ENCODE measurements around the gene ENAH. TPM values are rescaled to one million over a fixed set of nuclear protein-coding genes. Genes with fewer than 3 reads are reported as not detected.

The ENAH gene
- total RNA-seq, 2 donors from 2014 or later, result 43.5 to 63.7 TPM

- intact Hi-C loops (cut with DNase I), result no loop called here
- TF ChIP-seq, protein P1, sequence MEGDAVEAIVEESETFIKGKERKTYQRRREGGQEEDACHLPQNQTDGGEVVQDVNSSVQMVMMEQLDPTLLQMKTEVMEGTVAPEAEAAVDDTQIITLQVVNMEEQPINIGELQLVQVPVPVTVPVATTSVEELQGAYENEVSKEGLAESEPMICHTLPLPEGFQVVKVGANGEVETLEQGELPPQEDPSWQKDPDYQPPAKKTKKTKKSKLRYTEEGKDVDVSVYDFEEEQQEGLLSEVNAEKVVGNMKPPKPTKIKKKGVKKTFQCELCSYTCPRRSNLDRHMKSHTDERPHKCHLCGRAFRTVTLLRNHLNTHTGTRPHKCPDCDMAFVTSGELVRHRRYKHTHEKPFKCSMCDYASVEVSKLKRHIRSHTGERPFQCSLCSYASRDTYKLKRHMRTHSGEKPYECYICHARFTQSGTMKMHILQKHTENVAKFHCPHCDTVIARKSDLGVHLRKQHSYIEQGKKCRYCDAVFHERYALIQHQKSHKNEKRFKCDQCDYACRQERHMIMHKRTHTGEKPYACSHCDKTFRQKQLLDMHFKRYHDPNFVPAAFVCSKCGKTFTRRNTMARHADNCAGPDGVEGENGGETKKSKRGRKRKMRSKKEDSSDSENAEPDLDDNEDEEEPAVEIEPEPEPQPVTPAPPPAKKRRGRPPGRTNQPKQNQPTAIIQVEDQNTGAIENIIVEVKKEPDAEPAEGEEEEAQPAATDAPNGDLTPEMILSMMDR (IDR thresholded peaks at IDR 0.05), result no peak
- no peaks in the 10 kb centered on the region for H3K27me3 ChIP-seq
- no peaks in the 10 kb centered on the region for H3K9me3 ChIP-seq
- DNase-seq, result no peak
- no peak overlapping the region for H3K27ac ChIP-seq
- no peaks in the 10 kb centered on the region for H3K4me1 ChIP-seq
- no peaks in the 10 kb centered on the region for H3K36me3 ChIP-seq
- H3K9ac ChIP-seq (ENCODE audit: low read depth in 2 of 2, low read length in 2 of 2), result no peak overlapping the region
- no peak overlapping the region for H3K4me3 ChIP-seq
Observed at GRCh38 chr1:225691861-225692516, 39.1 kb upstream of the ENAH start.

GRCh38 chr1:225691377-225691776, 38.5 kb upstream of the ENAH start:
- Histone ChIP-seq H3K27me3 (no peaks in the 10 kb centered on the region), H3K9me3 (no peaks in the 10 kb centered on the region), H3K4me1 (no peaks in the 10 kb centered on the region), H3K4me3 (no peak overlapping the region), H3K9ac (ENCODE audit: low read depth in 2 of 2, low read length in 2 of 2) (no peak overlapping the region), H3K27ac (no peak overlapping the region), H3K36me3 (no peaks in the 10 kb centered on the region)
- DNase-seq, result no peak
- intact Hi-C loops (cut with DNase I), result no loop called here
- TF ChIP-seq, protein P1 (IDR thresholded peaks at IDR 0.05), result no peak

- Histone ChIP-seq H3K4me3 (no peak overlapping the region), H3K27ac (no peak overlapping the region), H3K27me3 (no peaks in the 10 kb centered on the region), H3K9ac (ENCODE audit: low read depth in 2 of 2, low read length in 2 of 2) (no peak overlapping the region), H3K9me3 (no peaks in the 10 kb centered on the region), H3K36me3 (no peaks in the 10 kb centered on the region), H3K4me1 (no peaks in the 10 kb centered on the region)
- intact Hi-C loops (cut with DNase I), result no loop called here
- no peak for DNase-seq
- TF ChIP-seq, protein P1 (IDR thresholded peaks at IDR 0.05), result no peak
Observed at GRCh38 chr1:225689882-225690459, 37.0 kb upstream of the ENAH start.

DNA sequence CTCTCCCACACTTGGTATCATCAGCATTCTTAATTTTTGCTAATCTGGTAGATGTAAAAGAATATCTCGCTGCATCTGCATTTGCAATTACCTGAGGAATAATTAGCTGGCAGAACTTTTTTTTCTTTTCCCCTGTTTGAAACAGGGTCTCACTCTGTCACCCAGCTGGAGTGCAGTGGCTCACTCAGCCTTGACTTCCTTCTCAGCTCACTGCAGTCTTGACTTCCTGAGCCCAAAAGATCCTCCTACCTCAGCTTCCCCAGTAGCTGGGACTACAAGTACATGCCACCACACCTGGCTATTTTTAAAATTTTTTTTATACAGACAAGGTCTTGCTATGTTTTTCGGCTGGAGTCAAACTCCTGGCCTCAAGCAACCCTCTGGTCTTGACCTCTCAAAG, 35.4 kb upstream of the ENAH start:
- Histone ChIP-seq H3K9ac (ENCODE audit: low read depth in 2 of 2, low read length in 2 of 2) (no peak overlapping the region), H3K9me3 (no peaks in the 10 kb centered on the region), H3K27ac (no peak overlapping the region), H3K27me3 (no peaks in the 10 kb centered on the region), H3K4me1 (no peaks in the 10 kb centered on the region), H3K36me3 (no peaks in the 10 kb centered on the region), H3K4me3 (no peak overlapping the region)
- TF ChIP-seq, protein P1 (IDR thresholded peaks at IDR 0.05), result no peak
- no peak for DNase-seq
- intact Hi-C loops (cut with DNase I), result no loop called here

DNA sequence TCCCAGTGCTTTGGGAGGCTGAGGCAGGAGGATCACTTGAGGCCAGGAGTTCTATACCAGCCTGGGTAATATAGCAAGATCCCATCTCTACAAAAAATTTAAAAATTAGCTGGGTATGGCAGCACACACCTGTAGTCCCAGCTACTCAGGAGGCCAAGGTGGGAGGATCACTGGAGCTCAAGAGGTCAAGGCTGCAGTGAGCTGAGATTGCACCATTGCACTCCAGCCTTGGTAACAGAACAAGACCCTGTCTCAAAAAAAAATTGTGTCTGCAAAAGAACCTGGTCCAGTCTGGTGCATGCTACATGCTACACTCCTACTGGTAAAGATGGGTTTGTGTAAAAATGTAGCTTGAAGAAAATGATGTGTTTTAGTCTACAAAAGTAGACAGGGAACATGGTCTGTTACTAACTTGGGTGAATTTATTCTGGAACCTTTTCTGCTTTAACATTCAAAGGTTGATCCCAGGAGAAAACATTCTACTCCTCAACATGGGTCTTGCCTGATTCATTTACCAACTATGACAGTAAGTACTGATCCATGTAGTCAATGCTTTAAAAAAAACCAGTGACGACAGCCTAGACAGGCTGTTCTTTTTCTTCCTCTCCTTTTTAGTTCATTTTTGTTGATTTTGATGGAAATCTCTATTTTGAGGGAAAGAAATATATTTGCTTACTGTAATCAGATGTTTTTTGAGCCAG, 32.7 kb upstream of the ENAH start:
- intact Hi-C loops (cut with DNase I), result no loop called here
- H3K9ac ChIP-seq (ENCODE audit: low read depth in 2 of 2, low read length in 2 of 2), result no peak overlapping the region
- no peak overlapping the region for H3K27ac ChIP-seq

More for the DNA sequence above, 32.7 kb upstream of the ENAH start:
- no peak for DNase-seq
- H3K36me3 ChIP-seq, result no peaks in the 10 kb centered on the region
- no peaks in the 10 kb centered on the region for H3K27me3 ChIP-seq
- no peaks in the 10 kb centered on the region for H3K4me1 ChIP-seq
- no peak overlapping the region for H3K4me3 ChIP-seq
- no peaks in the 10 kb centered on the region for H3K9me3 ChIP-seq
- TF ChIP-seq, protein P1 (IDR thresholded peaks at IDR 0.05), result no peak

Measured in colonic mucosa (tissue), 4 donors.